K562 (cell line): ENCODE measurements around the gene SCFD2. TPM values are rescaled to one million over a fixed set of nuclear protein-coding genes. Genes with fewer than 3 reads are reported as not detected.

ENCODE experiments used
- ATAC-seq: fragments of 200-7000 bp; cut with Tn5 transposase; 3 replicates; pipeline ENCODE4 v1.9.1; 2020; ENCODE audit warnings: moderate library complexity
- BruUV-seq: library from RNA; stranded (reverse); fragments of 400-500 nt; replicated peaks from 2 replicates; lab custom pipeline; 2021; lab: Mats Ljungman, UMichigan
- CTCF ChIA-PET: fragments of 300-600 bp; formaldehyde crosslinking; extraction: SDS; loops from one replicate; lab custom pipeline; 2021; ENCODE audit warnings: low intra/inter-chr PET ratio; lab: Yijun Ruan, JAX
- POLR2A ChIA-PET: fragments of 300-600, 350-650 bp; sonication (Branson Sonifier 250); formaldehyde crosslinking; extraction: SDS; loops from one replicate; lab custom pipeline; 2021; ENCODE audit warnings: antibody characterized with exemption, inconsistent platforms; lab: Yijun Ruan, JAX
- DNase-seq, 4 experiments: peaks; one replicate each; pipeline versions ENCODE4 v3.0.0 to v3.0.0-alpha.2; 2011 to 2018; ENCODE audit warnings: low spot score in 3 of 4, mixed read lengths in 3 of 4; ENCODE audit errors: extremely low read depth in 1 of 4
- FAIRE-seq: peaks from 2 replicates; lab custom pipeline; 2011; peaks lifted over from hg19 to GRCh38; lab: Jason Lieb, UNC
- H2AFZ ChIP-seq: 2 replicates; pipeline ENCODE4 v1.6.0; 2011; ENCODE audit warnings: low read depth, low read length, control low read depth, inconsistent platforms
- H3K27ac ChIP-seq: fragments of 200-600 bp; 3 replicates; pipeline ENCODE4 v1.8.0; 2011; ENCODE audit warnings: low read depth, mild to moderate bottlenecking, control low read depth, inconsistent platforms, low read length, moderate library complexity, mixed read lengths; ENCODE audit errors: extremely low read depth
- H3K27me3 ChIP-seq, 2 experiments: fragments of 300-600 bp in 1 of 2; 2 replicates in 1 of 2; 3 replicates in 1 of 2; pipeline versions ENCODE4 v1.6.0 to v1.8.0; 2011; ENCODE audit warnings: inconsistent platforms in 2 of 2, low read length in 2 of 2, mild to moderate bottlenecking in 1 of 2, mixed read lengths in 1 of 2, moderate library complexity in 1 of 2; ENCODE audit not compliant: control insufficient read depth in 2 of 2, insufficient read depth in 2 of 2
- H3K36me3 ChIP-seq: fragments of 300-600 bp; 3 replicates; pipeline ENCODE4 v1.8.0; 2011; ENCODE audit warnings: mild to moderate bottlenecking, low read length, inconsistent platforms; ENCODE audit not compliant: control insufficient read depth, insufficient read depth
- H3K4me1 ChIP-seq, 2 experiments: fragments of 200-600 bp in 1 of 2; replicated peaks in 1 of 2; 2 replicates in 1 of 2; 3 replicates in 1 of 2; pipeline versions ENCODE4 v1.5.1 to v1.8.0; 2011; ENCODE audit warnings: inconsistent platforms in 2 of 2, low read length in 2 of 2, mild to moderate bottlenecking in 1 of 2, mixed read lengths in 1 of 2, moderate library complexity in 1 of 2; ENCODE audit not compliant: control insufficient read depth in 2 of 2, insufficient read depth in 2 of 2
- H3K4me2 ChIP-seq: 2 replicates; pipeline ENCODE4 v1.6.1; 2011; ENCODE audit warnings: low read length, control low read depth, inconsistent platforms, mixed read lengths; ENCODE audit not compliant: insufficient read depth
- H3K4me3 ChIP-seq: fragments of 200-600 bp; sonication (generic), shearing (Covaris generic); 2 replicates; pipeline ENCODE4 v1.5.1; 2016; ENCODE audit warnings: control low read depth, inconsistent platforms
- H3K79me2 ChIP-seq: fragments of 200-600 bp; 3 replicates; pipeline ENCODE4 v1.8.0; 2011; ENCODE audit warnings: low read length, inconsistent platforms; ENCODE audit not compliant: control insufficient read depth, insufficient read depth
- H3K9ac ChIP-seq, 2 experiments: 2 replicates each; pipeline versions ENCODE4 v1.6.0 to v1.6.1; 2011; ENCODE audit warnings: low read depth in 2 of 2, low read length in 2 of 2, control low read depth in 1 of 2, inconsistent platforms in 1 of 2, mild to moderate bottlenecking in 1 of 2, mixed read lengths in 1 of 2; ENCODE audit not compliant: insufficient read depth in 1 of 2
- H3K9me1 ChIP-seq: one replicate; pipeline ENCODE4 v1.6.0; 2011; ENCODE audit warnings: inconsistent platforms, mild to moderate bottlenecking, low read length, moderate library complexity; ENCODE audit not compliant: control insufficient read depth, insufficient read depth
- H3K9me3 ChIP-seq: replicated peaks from 2 replicates; pipeline ENCODE4 v1.5.1; 2011; ENCODE audit warnings: low read depth, low read length, inconsistent platforms; ENCODE audit not compliant: control insufficient read depth, insufficient read depth
- H4K20me1 ChIP-seq: replicated peaks from 2 replicates; pipeline ENCODE4 v1.6.1; 2011; ENCODE audit warnings: low read length, inconsistent platforms, mixed read lengths; ENCODE audit not compliant: control insufficient read depth, insufficient read depth
- CHCHD3 ChIP-seq: fragments of 250-450 bp; sonication (Bioruptor Pico); IDR thresholded peaks from 2 replicates; pipeline ENCODE4 v2.1.2; 2022; ENCODE audit warnings: mild to moderate bottlenecking
- E2F6 ChIP-seq, 2 experiments: IDR thresholded peaks; 2 replicates each; pipeline ENCODE4 v1.6.1; 2011; ENCODE audit warnings: borderline replicate concordance in 1 of 2, control low read depth in 1 of 2, low read depth in 1 of 2, low read length in 1 of 2, mild to moderate bottlenecking in 1 of 2, mixed read lengths in 1 of 2, moderate library complexity in 1 of 2; ENCODE audit not compliant: insufficient read depth in 1 of 2, insufficient read length in 1 of 2, poor library complexity in 1 of 2, severe bottlenecking in 1 of 2; ENCODE audit errors: extremely low read depth in 1 of 2
- ESRRA ChIP-seq: fragments of 450-650 bp; IDR thresholded peaks from 2 replicates; pipeline ENCODE4 v1.6.1; 2014; ENCODE audit warnings: low read depth, mild to moderate bottlenecking, moderate library complexity, borderline replicate concordance
- POLR2A ChIP-seq: fragments of 450-650 bp; conservative IDR thresholded peaks from 2 replicates; pipeline ENCODE4 v1.6.1; 2016
- RHOXF2B ChIP-seq: fragments of 250-450 bp; sonication (Bioruptor Pico); conservative IDR thresholded peaks from 2 replicates; pipeline ENCODE4 v1.5.1; 2021
- TAF15 ChIP-seq: fragments of 200-400 bp; formaldehyde crosslinking; IDR thresholded peaks from 2 replicates; pipeline ENCODE4 v1.6.1; 2017; ENCODE audit warnings: mild to moderate bottlenecking, low read depth, low read length, moderate library complexity
- ZBTB11 ChIP-seq, 3 experiments: fragments of 200-800 bp in 1 of 3; fragments of 250-450 bp in 1 of 3; fragments of 450-650 bp in 1 of 3; sonication (Bioruptor Pico) in 1 of 3; sonication (Bioruptor generic) in 1 of 3; formaldehyde crosslinking in 1 of 3; IDR thresholded peaks; 2 replicates each; pipeline versions ENCODE4 v1.6.1 to v1.8.0; 2016 to 2022; ENCODE audit warnings: mild to moderate bottlenecking in 2 of 3, missing genetic modification characterization in 2 of 3, missing compliant biosample characterization in 1 of 3, moderate library complexity in 1 of 3
- ZFP36 ChIP-seq: fragments of 150-350 bp; IDR thresholded peaks from 2 replicates; pipeline ENCODE4 v1.6.1; 2018; ENCODE audit warnings: low read length, low read depth; ENCODE audit not compliant: partially characterized antibody
- ZNF124 ChIP-seq: sonication (generic); formaldehyde crosslinking; IDR thresholded peaks from 2 replicates; pipeline ENCODE4 v1.8.1; 2022; ENCODE audit warnings: missing genetic modification reagents
- ZNF507 ChIP-seq: conservative IDR thresholded peaks from 2 replicates; pipeline ENCODE4 v1.6.1; 2017; ENCODE audit warnings: missing genetic modification characterization, missing compliant biosample characterization
- ZZZ3 ChIP-seq: fragments of 450-650 bp; IDR thresholded peaks from 2 replicates; pipeline ENCODE4 v1.6.1; 2016; ENCODE audit warnings: antibody characterized with exemption, mild to moderate bottlenecking, moderate library complexity
- WGBS: fragments of 100-300 bp; shearing (Covaris generic); methylation state at CpG from one replicate; pipeline ENCODE4 v1.1.6; 2016; ENCODE audit warnings: low coverage, mixed read lengths; ENCODE audit not compliant: insufficient coverage; ENCODE audit errors: missing lambda C conversion rate; 5-methylcytosine and 5-hydroxymethylcytosine counted together
- in situ Hi-C: fragments of 300-500 bp; cut with MboI; formaldehyde crosslinking; loops from 4 replicates; pipeline ENCODE4 v1.15.0; 2018; ENCODE audit warnings: inconsistent platforms, mixed read lengths
- intact Hi-C: fragments of 100-400 bp; cut with micrococcal nuclease; formaldehyde crosslinking; loops from 2 replicates; pipeline ENCODE4 v1.14.2; 2022
- polyA plus RNA-seq, 8 experiments: library from polyadenylated mRNA; depleted of rRNA in 4 of 8; stranded (reverse) in 5 of 8; unstranded in 3 of 8; fragments of >200 nt; fragmentation: Nextera tagmentation in 2 of 8; fragmentation: Illumina TruSeq in 1 of 8; extraction: Ambion mirVana in 2 of 8; extraction: Trizol in 1 of 8; gene quantifications; 2 replicates each; pipeline versions ENCODE4 v1.2.1 to v1.2.3, GENCODE V29; 2011 to 2014; ENCODE audit warnings: inconsistent platforms in 1 of 8, missing spikeins in 1 of 8
- total RNA-seq, 7 experiments: library from RNA; depleted of rRNA in 6 of 7; stranded (reverse); fragments of >200 nt in 6 of 7; fragmentation: Illumina TruSeq in 2 of 7; extraction: Trizol in 2 of 7; gene quantifications; 2 replicates each; pipeline versions ENCODE4 v1.2.1 to v1.2.3, GENCODE V29; 2011 to 2021; ENCODE audit warnings: low replicate concordance in 1 of 7

SCFD2 gene
- total and polyA plus RNA-seq, 9 of the 15 experiments (the other 6 are each of a cell fraction or from before 2014, with no cell fraction given) = 5.7 to 30.3 (median 22.8) TPM

GRCh38 chr4:52939325-52939724 is 426.5 kb downstream of the SCFD2 start:
- Histone ChIP-seq H3K4me3 (no peak overlapping the region), H3K36me3 (no peaks in the 10 kb centered on the region), H3K9me3 (no peaks in the 10 kb centered on the region), H3K27ac (no peak overlapping the region), H3K9me1 (no peaks in the 10 kb centered on the region), H3K79me2 (no peaks in the 10 kb centered on the region), H3K4me1 (no peaks in the 10 kb centered on the region), H3K9ac (no peak overlapping the region), H2AFZ (no peak overlapping the region), H3K27me3 (no peaks in the 10 kb centered on the region), H3K4me2 (no peak overlapping the region), H4K20me1 (no peaks in the 10 kb centered on the region)
- BruUV-seq = no TSS peak
- in situ Hi-C loops = no loop called here
- FAIRE-seq (no peak), DNase-seq (no peak), ATAC-seq (no peak)
- 25% methylated on average over 1 of the region's 1 CpG for WGBS
- CTCF ChIA-PET = no interaction called here
- TF ChIP-seq ZBTB11 (CRISPR knock-in tag; IDR thresholded peaks at IDR 0.05) (no peak), RHOXF2B (no peak), ESRRA (no peak), ZZZ3 (no peak), ZNF507 (no peak), POLR2A (no peak), E2F6 (IDR thresholded peaks at IDR 0.05; ENCODE audit: borderline replicate concordance in 1 of 2, extremely low read depth in 1 of 2, insufficient read depth in 1 of 2, insufficient read length in 1 of 2, low read depth in 1 of 2, low read length in 1 of 2, poor library complexity in 1 of 2, severe bottlenecking in 1 of 2) (no peak), CHCHD3 (CRISPR knock-in tag) (no peak), ZNF124 (no peak), TAF15 (no peak), ZFP36 (no peak)
- intact Hi-C loops = no loop called here
- POLR2A ChIA-PET = interaction anchor here (0.6 to 1.0 kb wide), 2 partner anchors 13 to 22 kb away, joined by 3 read pairs; no protein-coding TSS in a partner anchor
